Activated CD8-positive, alpha-beta memory T cell treated with anti-CD3 and anti-CD28 coated beads, Interleukin-2, amount 50 U/mL, for 4 hours (primary cell): Measurements from ENCODE around the gene MYO7B.

Source experiments
- DNase-seq: peaks from one replicate; pipeline ENCODE4 v3.0.0-alpha.2; 2020

MYO7B gene

GRCh38 chr2:127535422-127535901 is at the start of gene MYO7B:
TSS of gene MYO7B (plus strand) at chr2:127535683. CDS start at chr2:127559723, 24,040 bp downstream.
- no peak for DNase-seq

GRCh38 chr2:127485694-127486071 is 49.8 kb upstream of the MYO7B start:
- no peak for DNase-seq

- DNase-seq, result no peak
These were observed 49.0 kb upstream of the MYO7B start for GRCh38 chr2:127486247-127487058.

- DNase-seq, result no peak
These were observed 45.2 kb upstream of the MYO7B start for GRCh38 chr2:127490283-127490682.

GRCh38 chr2:127498386-127498785 is 37.1 kb upstream of the MYO7B start:
- DNase-seq, result no peak

GRCh38 chr2:127503491-127503890 is 32.0 kb upstream of the MYO7B start:
- no peak for DNase-seq

- no peak for DNase-seq
These were observed 30.7 kb upstream of the MYO7B start for GRCh38 chr2:127504552-127505430.

- no peak for DNase-seq
These were observed 29.0 kb upstream of the MYO7B start for GRCh38 chr2:127506510-127506909.

- no peak for DNase-seq
These were observed 27.4 kb upstream of the MYO7B start for GRCh38 chr2:127508023-127508630.

- DNase-seq, result no peak
These were observed 26.9 kb upstream of the MYO7B start for GRCh38 chr2:127508631-127509034.

- no peak for DNase-seq
These were observed 25.4 kb upstream of the MYO7B start for GRCh38 chr2:127510073-127510472.

- no peak for DNase-seq
These were observed 24.3 kb upstream of the MYO7B start for GRCh38 chr2:127511090-127511695.

GRCh38 chr2:127511917-127512316 is 23.6 kb upstream of the MYO7B start:
- no peak for DNase-seq

- DNase-seq, result no peak
These were observed 23.1 kb upstream of the MYO7B start for GRCh38 chr2:127512362-127512761.

GRCh38 chr2:127514076-127514475 is 21.4 kb upstream of the MYO7B start:
- DNase-seq, result no peak

GRCh38 chr2:127514485-127514884 is 21.0 kb upstream of the MYO7B start:
- DNase-seq, result no peak

GRCh38 chr2:127515383-127515915 is 20.0 kb upstream of the MYO7B start:
- DNase-seq, result no peak

GRCh38 chr2:127516041-127516762 is 19.3 kb upstream of the MYO7B start:
- no peak for DNase-seq

- DNase-seq, result no peak
These were observed 18.0 kb upstream of the MYO7B start for GRCh38 chr2:127517465-127517864.

GRCh38 chr2:127520424-127520823 is 15.1 kb upstream of the MYO7B start:
- no peak for DNase-seq

- no peak for DNase-seq
These were observed 12.1 kb upstream of the MYO7B start for GRCh38 chr2:127523269-127523939.
